GM12872 (cell line): ENCODE data around the gene CCDC15.

ENCODE experiments used
- TF ChIP-seq, protein P1 (sequence below): IDR thresholded peaks from 3 replicates; pipeline ENCODE4 v1.5.1; 2011; ENCODE audit warnings: low read depth, mild to moderate bottlenecking, low read length, moderate library complexity; ENCODE audit not compliant: insufficient read depth

The CCDC15 gene

GRCh38 chr11:125072218-125072960, 118.4 kb downstream of the CCDC15 start:
- TF ChIP-seq, protein P1, sequence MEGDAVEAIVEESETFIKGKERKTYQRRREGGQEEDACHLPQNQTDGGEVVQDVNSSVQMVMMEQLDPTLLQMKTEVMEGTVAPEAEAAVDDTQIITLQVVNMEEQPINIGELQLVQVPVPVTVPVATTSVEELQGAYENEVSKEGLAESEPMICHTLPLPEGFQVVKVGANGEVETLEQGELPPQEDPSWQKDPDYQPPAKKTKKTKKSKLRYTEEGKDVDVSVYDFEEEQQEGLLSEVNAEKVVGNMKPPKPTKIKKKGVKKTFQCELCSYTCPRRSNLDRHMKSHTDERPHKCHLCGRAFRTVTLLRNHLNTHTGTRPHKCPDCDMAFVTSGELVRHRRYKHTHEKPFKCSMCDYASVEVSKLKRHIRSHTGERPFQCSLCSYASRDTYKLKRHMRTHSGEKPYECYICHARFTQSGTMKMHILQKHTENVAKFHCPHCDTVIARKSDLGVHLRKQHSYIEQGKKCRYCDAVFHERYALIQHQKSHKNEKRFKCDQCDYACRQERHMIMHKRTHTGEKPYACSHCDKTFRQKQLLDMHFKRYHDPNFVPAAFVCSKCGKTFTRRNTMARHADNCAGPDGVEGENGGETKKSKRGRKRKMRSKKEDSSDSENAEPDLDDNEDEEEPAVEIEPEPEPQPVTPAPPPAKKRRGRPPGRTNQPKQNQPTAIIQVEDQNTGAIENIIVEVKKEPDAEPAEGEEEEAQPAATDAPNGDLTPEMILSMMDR = no peak

DNA sequence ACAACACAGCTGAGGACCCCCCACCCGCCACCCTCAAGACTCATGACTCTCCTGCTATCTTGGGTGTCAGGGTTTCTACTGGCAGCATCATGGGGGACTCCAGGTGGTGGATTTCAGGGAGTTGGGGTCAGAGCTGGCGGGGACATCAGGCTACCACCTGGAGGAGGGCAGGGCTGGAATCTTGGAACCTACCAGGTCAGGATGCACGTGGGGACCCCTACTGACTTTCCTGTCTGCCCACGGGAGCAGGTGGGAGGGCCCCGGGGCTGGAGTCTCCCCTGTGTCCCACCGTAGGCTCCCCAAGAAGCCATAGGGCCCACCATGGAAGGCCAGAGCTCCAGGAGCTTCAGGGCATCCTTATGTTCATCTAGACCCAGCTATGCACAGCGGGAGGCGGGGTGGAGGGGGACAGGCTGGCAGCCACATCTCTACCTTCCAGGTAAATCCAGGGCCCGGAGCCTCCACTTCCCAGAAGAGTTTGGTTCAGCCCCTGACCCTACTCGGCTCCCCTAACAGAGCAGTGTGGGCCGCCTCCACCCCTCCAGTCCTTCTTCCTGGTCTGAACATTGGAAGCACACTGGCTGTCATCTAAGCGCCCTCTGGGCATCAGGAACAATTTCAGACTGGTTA, 119.1 kb downstream of the CCDC15 start:
- TF ChIP-seq, protein P1 = no peak

- TF ChIP-seq, protein P1 = no peak
Measured at GRCh38 chr11:125073616-125074483, 119.8 kb downstream of the CCDC15 start.

DNA sequence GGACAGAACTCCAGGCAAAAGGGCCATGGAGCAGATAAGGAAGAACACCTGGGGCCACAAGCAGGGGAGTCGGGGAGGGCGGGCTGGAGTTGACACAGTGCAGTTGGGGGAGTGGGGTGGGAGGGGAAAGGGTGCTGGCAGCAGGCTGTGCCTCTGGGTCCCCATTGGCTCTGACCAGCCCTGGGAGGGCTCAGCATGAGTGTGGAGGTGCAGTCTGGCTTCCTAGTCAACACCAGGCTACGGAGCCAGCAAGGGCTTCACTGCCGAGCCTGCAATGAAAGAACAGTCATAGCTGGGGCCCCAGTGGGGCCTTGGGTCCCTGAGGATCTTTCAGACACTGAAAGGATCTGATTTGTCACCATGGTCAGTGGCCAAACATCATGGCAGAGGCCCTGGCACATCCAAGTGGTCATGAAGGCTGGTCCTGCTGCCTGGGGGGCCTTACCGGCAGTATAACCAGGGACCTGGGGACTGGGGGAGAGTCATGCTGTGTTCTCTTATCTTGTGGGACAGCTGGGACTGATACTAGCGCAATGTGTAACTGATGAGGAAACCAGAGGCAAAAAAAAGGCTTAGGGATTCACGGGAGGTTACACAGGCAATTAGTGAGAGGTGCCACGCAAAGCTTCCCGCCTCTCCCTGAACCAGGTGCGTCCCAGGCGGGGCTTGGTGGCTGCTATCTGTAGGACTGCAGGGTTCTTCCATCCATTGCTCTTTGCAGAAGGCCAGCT, 120.7 kb downstream of the CCDC15 start:
- TF ChIP-seq, protein P1 = no peak

DNA sequence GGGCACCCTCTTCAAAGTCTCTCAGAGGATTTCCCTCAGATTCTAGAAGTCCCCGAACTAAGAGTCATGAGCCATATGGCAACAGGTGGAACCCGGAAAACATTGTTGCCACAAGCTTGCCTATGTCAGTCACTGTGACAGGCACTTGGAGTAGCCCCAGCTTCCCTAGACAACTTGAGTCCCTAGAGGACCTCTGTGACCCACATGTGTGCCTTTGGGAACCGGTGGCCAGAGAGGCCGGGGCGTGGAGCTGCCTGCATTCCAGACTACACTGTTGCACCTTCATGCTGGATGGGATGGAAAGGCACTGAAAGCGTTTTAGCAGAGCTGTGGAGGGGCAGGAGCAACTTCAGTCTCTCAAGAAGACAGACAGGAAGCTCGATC, 121.2 kb downstream of the CCDC15 start:
- TF ChIP-seq, protein P1 = no peak

- TF ChIP-seq, protein P1 = no peak
Measured at GRCh38 chr11:125075900-125076317, 121.9 kb downstream of the CCDC15 start.

- TF ChIP-seq, protein P1 = no peak
Measured at GRCh38 chr11:125076378-125076945, 122.5 kb downstream of the CCDC15 start.
